ENCODE measurements around the gene PPP1R16B. TPM values are rescaled to one million over a fixed set of nuclear protein-coding genes. Genes with fewer than 3 reads are reported as not detected.
"Not testable (repeated sequence)": the region's sequence is repeated elsewhere in the genome, so short reads cannot be mapped to it uniquely, and the experiment has no call there.

Gene PPP1R16B
- total RNA-seq, 2 donors from 2014 or later: 7.3 to 8.9 TPM

DNA sequence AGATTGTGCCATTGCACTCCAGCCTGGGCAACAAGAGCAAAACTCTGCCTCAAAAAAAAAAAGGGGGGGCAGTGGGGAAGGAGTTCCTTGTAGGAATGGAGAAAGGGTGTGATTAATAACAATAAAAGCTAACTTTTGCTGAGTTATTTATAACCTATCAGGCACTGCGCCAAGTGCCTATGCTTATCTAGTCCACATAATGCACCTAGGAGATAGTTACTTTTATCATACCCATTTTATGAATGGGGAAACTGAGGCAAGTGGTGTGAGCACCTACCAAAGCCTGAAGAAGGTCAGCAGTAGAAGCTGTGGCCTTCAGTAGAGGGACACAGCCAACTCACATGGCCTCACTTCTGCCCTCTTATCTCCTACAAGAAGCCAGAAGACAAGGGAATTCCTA lies 13.6 kb upstream of the PPP1R16B start:
- Histone ChIP-seq H3K4me3 (no peak overlapping the region), H3K4me1 (ENCODE audit: control insufficient read depth in 1 of 2, low read depth in 2 of 2) (no peaks in the 10 kb centered on the region), H3K27me3 (replicated peaks; ENCODE audit: insufficient read depth) (no peaks in the 10 kb centered on the region), H3K9me3 (no peaks in the 10 kb centered on the region), H3K27ac (no peak overlapping the region), H3K36me3 (no peaks in the 10 kb centered on the region)
- ATAC-seq (ENCODE audit: insufficient number of reproducible peaks, low FRiP score, low read depth) (no peak), DNase-seq (ENCODE audit: low spot score) (no peak)
- TF ChIP-seq, protein P1, sequence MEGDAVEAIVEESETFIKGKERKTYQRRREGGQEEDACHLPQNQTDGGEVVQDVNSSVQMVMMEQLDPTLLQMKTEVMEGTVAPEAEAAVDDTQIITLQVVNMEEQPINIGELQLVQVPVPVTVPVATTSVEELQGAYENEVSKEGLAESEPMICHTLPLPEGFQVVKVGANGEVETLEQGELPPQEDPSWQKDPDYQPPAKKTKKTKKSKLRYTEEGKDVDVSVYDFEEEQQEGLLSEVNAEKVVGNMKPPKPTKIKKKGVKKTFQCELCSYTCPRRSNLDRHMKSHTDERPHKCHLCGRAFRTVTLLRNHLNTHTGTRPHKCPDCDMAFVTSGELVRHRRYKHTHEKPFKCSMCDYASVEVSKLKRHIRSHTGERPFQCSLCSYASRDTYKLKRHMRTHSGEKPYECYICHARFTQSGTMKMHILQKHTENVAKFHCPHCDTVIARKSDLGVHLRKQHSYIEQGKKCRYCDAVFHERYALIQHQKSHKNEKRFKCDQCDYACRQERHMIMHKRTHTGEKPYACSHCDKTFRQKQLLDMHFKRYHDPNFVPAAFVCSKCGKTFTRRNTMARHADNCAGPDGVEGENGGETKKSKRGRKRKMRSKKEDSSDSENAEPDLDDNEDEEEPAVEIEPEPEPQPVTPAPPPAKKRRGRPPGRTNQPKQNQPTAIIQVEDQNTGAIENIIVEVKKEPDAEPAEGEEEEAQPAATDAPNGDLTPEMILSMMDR (IDR thresholded peaks at IDR 0.05): no peak

- not testable (repeated sequence) for H3K9me3 ChIP-seq; H3K27me3 ChIP-seq (replicated peaks; ENCODE audit: insufficient read depth); ATAC-seq (ENCODE audit: insufficient number of reproducible peaks, low FRiP score, low read depth); H3K4me3 ChIP-seq; H3K27ac ChIP-seq; H3K36me3 ChIP-seq; H3K4me1 ChIP-seq (ENCODE audit: control insufficient read depth in 1 of 2, low read depth in 2 of 2); DNase-seq (ENCODE audit: low spot score)
Measured at GRCh38 chr20:38794057-38794456, 11.4 kb upstream of the PPP1R16B start.

- no peak for DNase-seq (ENCODE audit: low spot score)
- Histone ChIP-seq H3K27ac (no peak overlapping the region), H3K27me3 (replicated peaks; ENCODE audit: insufficient read depth) (no peaks in the 10 kb centered on the region), H3K4me3 (no peak overlapping the region), H3K9me3 (no peaks in the 10 kb centered on the region), H3K36me3 (no peaks in the 10 kb centered on the region), H3K4me1 (ENCODE audit: control insufficient read depth in 1 of 2, low read depth in 2 of 2) (no peaks in the 10 kb centered on the region)
- no peak for ATAC-seq (ENCODE audit: insufficient number of reproducible peaks, low FRiP score, low read depth)
- TF ChIP-seq, protein P1 (IDR thresholded peaks at IDR 0.05): no peak
Measured at GRCh38 chr20:38798266-38798665, 7.2 kb upstream of the PPP1R16B start.

DNA sequence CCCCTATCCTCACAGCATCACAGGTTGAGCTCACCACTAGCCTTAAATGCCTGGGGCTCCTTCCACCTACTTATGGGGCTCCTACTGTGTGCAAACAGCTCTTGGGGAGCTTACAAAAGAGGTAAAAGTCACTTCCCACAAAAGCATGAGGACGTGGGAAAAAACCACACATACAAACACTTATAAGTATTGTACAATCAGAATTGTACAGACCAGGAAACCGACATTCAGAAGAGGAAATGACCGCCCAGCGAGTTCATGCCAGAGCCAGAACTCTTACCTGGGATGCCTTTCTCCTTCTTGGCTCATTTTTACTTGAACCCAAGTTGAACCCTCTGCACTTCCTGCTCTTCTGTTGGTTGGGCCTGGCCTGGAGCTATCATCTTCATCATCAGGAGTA lies 6.3 kb upstream of the PPP1R16B start:
- ATAC-seq (ENCODE audit: insufficient number of reproducible peaks, low FRiP score, low read depth) (no peak), DNase-seq (ENCODE audit: low spot score) (no peak)
- TF ChIP-seq, protein P1 (IDR thresholded peaks at IDR 0.05): no peak

GRCh38 chr20:38800882-38801281 lies 4.6 kb upstream of the PPP1R16B start:
- ATAC-seq (ENCODE audit: insufficient number of reproducible peaks, low FRiP score, low read depth) (no peak), DNase-seq (ENCODE audit: low spot score) (no peak)
- Histone ChIP-seq H3K27ac (no peak overlapping the region), H3K4me3 (no peak overlapping the region), H3K4me1 (ENCODE audit: control insufficient read depth in 1 of 2, low read depth in 2 of 2) (peaks cover 4 to 8% of the 10 kb centered on the region in 2 donors), H3K9me3 (no peaks in the 10 kb centered on the region), H3K36me3 (no peaks in the 10 kb centered on the region), H3K27me3 (replicated peaks; ENCODE audit: insufficient read depth) (no peaks in the 10 kb centered on the region)
- TF ChIP-seq, protein P1 (IDR thresholded peaks at IDR 0.05): no peak

More for the DNA sequence above, 6.3 kb upstream of the PPP1R16B start:
- Histone ChIP-seq H3K27ac (no peak overlapping the region), H3K4me1 (ENCODE audit: control insufficient read depth in 1 of 2, low read depth in 2 of 2) (no peaks in the 10 kb centered on the region), H3K36me3 (no peaks in the 10 kb centered on the region), H3K9me3 (no peaks in the 10 kb centered on the region), H3K4me3 (no peak overlapping the region), H3K27me3 (replicated peaks; ENCODE audit: insufficient read depth) (no peaks in the 10 kb centered on the region)

- TF ChIP-seq, protein P1 (IDR thresholded peaks at IDR 0.05): no peak
- DNase-seq (ENCODE audit: low spot score) (no peak), ATAC-seq (ENCODE audit: insufficient number of reproducible peaks, low FRiP score, low read depth) (no peak)
- no peaks in the 10 kb centered on the region for H3K9me3 ChIP-seq
- no peak overlapping the region for H3K27ac ChIP-seq
- H3K36me3 ChIP-seq: no peaks in the 10 kb centered on the region
- peaks cover 11 to 22% of the 10 kb centered on the region in 2 donors for H3K4me1 ChIP-seq (ENCODE audit: control insufficient read depth in 1 of 2, low read depth in 2 of 2)
- H3K27me3 ChIP-seq (replicated peaks; ENCODE audit: insufficient read depth): no peaks in the 10 kb centered on the region
- no peak overlapping the region for H3K4me3 ChIP-seq
Measured at GRCh38 chr20:38804221-38804620, 1.3 kb upstream of the PPP1R16B start.

All from thoracic aorta (tissue), 2 donors.